Measurements from ENCODE around the gene SRR.

SRR gene

DNA sequence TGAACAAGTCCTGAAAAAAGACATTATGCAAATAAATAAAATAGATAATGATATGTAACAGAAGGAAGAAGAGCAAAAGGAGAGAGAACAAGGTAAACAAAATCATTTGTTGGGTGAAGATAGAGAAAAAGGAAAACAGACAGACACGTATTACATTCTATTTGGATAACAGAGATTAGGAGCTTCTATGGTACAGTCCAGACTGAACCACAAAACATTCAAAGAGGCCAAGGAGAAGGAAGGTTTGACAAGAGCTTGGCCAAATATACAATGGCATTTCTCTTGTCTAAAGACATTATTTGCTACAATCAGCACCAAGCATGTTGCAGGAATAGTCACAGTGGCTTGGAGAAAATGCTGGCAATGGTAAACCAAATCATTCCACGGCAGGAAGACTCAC is 29.3 kb upstream of the SRR start:
- H3K27me3 Mint-ChIP-seq (ENCODE audit: low read depth), result no peaks in the 10 kb centered on the region
- H3K36me3 Mint-ChIP-seq (ENCODE audit: low read depth), result peaks cover 51% of the 10 kb centered on the region
- no peaks in the 10 kb centered on the region for H3K9me3 Mint-ChIP-seq
- peak overlapping the region; percentile 51 for H3K27ac Mint-ChIP-seq
- peak overlapping the region; percentile 3 for H3K4me3 Mint-ChIP-seq
- no peak for DNase-seq (ENCODE audit: low spot score)
- peaks cover 63% of the 10 kb centered on the region for H3K4me1 Mint-ChIP-seq (ENCODE audit: low read depth)

DNA sequence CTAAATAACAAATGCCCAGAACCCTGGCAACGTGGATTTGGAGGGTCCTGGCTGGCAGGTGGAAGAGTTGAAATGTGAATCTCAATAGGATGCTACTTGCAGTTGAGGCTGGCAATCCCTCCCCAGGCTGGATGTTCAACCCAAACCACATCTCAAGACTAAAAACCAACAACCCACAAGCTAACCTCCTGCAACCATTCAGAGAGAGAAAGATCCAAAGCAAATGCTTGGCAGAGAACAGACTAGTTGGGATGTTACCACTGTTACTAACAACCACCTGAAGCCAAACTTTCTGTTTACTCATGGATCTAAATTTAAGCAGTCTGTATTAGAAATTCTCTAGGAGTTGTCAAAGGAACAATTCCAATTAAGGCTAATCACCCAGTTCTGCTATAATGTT is 28.0 kb upstream of the SRR start:
- Mint-ChIP-seq H3K27ac (peak overlapping the region; percentile 80), H3K9me3 (no peaks in the 10 kb centered on the region), H3K36me3 (ENCODE audit: low read depth) (peaks cover 49% of the 10 kb centered on the region), H3K27me3 (ENCODE audit: low read depth) (no peaks in the 10 kb centered on the region), H3K4me1 (ENCODE audit: low read depth) (peaks cover 62% of the 10 kb centered on the region), H3K4me3 (peak overlapping the region; percentile 74)
- DNase-seq (ENCODE audit: low spot score), result no peak

- Mint-ChIP-seq H3K36me3 (ENCODE audit: low read depth) (peaks cover 58% of the 10 kb centered on the region), H3K4me3 (no peak overlapping the region), H3K9me3 (no peaks in the 10 kb centered on the region), H3K27me3 (ENCODE audit: low read depth) (no peaks in the 10 kb centered on the region), H3K27ac (peak overlapping the region; percentile 56), H3K4me1 (ENCODE audit: low read depth) (peaks cover 66% of the 10 kb centered on the region)
- no peak for DNase-seq (ENCODE audit: low spot score)
These were observed 26.1 kb upstream of the SRR start for GRCh38 chr17:2277429-2278170.

DNA sequence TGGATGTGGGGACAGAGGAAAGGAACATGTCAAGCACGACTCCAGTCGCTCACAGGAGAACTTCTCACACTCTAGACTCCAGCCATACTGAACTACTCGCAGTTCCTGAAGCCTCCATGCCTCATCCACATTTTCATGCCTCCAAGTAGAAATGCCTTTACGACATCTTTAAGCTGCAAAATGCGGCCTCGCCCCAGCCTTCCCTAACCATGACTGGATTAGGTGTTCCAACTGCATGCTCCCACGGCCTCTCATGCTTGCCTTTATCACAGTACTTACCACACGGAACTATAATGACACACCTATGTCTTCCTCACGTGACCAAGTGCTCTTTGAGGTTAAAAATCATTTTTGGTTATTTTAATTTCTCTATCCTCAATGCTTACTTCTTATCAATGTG is 24.0 kb upstream of the SRR start:
- DNase-seq (ENCODE audit: low spot score), result no peak
- no peaks in the 10 kb centered on the region for H3K9me3 Mint-ChIP-seq
- no peaks in the 10 kb centered on the region for H3K27me3 Mint-ChIP-seq (ENCODE audit: low read depth)
- peaks cover 62% of the 10 kb centered on the region for H3K36me3 Mint-ChIP-seq (ENCODE audit: low read depth)
- H3K27ac Mint-ChIP-seq, result peak overlapping the region; percentile 81
- peak overlapping the region; percentile 61 for H3K4me3 Mint-ChIP-seq
- peaks cover 65% of the 10 kb centered on the region for H3K4me1 Mint-ChIP-seq (ENCODE audit: low read depth)

- H3K4me1 Mint-ChIP-seq (ENCODE audit: low read depth), result peaks cover 44% of the 10 kb centered on the region
- H3K4me3 Mint-ChIP-seq, result no peak overlapping the region
- peaks cover 57% of the 10 kb centered on the region for H3K36me3 Mint-ChIP-seq (ENCODE audit: low read depth)
- no peaks in the 10 kb centered on the region for H3K27me3 Mint-ChIP-seq (ENCODE audit: low read depth)
- no peak for DNase-seq (ENCODE audit: low spot score)
- H3K27ac Mint-ChIP-seq, result peak overlapping the region; percentile 70
- H3K9me3 Mint-ChIP-seq, result no peaks in the 10 kb centered on the region
These were observed 21.4 kb upstream of the SRR start for GRCh38 chr17:2282297-2282873.

GRCh38 chr17:2283302-2283701 is 20.4 kb upstream of the SRR start:
- DNase-seq (ENCODE audit: low spot score), result no peak
- H3K36me3 Mint-ChIP-seq (ENCODE audit: low read depth), result peaks cover 59% of the 10 kb centered on the region
- H3K4me1 Mint-ChIP-seq (ENCODE audit: low read depth), result peaks cover 39% of the 10 kb centered on the region
- no peaks in the 10 kb centered on the region for H3K27me3 Mint-ChIP-seq (ENCODE audit: low read depth)
- H3K9me3 Mint-ChIP-seq, result no peaks in the 10 kb centered on the region
- H3K4me3 Mint-ChIP-seq, result no peak overlapping the region
- no peak overlapping the region for H3K27ac Mint-ChIP-seq

GRCh38 chr17:2289878-2290478 is 13.8 kb upstream of the SRR start:
- no peaks in the 10 kb centered on the region for H3K27me3 Mint-ChIP-seq (ENCODE audit: low read depth)
- H3K27ac Mint-ChIP-seq, result peak overlapping the region; percentile 33
- peaks cover 46% of the 10 kb centered on the region for H3K36me3 Mint-ChIP-seq (ENCODE audit: low read depth)
- H3K9me3 Mint-ChIP-seq, result no peaks in the 10 kb centered on the region
- H3K4me1 Mint-ChIP-seq (ENCODE audit: low read depth), result peaks cover 1% of the 10 kb centered on the region
- DNase-seq (ENCODE audit: low spot score), result no peak
- no peak overlapping the region for H3K4me3 Mint-ChIP-seq

- Mint-ChIP-seq H3K9me3 (no peaks in the 10 kb centered on the region), H3K27ac (no peak overlapping the region), H3K4me3 (no peak overlapping the region), H3K27me3 (ENCODE audit: low read depth) (no peaks in the 10 kb centered on the region), H3K36me3 (ENCODE audit: low read depth) (peaks cover 50% of the 10 kb centered on the region), H3K4me1 (ENCODE audit: low read depth) (peaks cover 15% of the 10 kb centered on the region)
- no peak for DNase-seq (ENCODE audit: low spot score)
These were observed 11.7 kb upstream of the SRR start for GRCh38 chr17:2292100-2292499.

- peaks cover 24% of the 10 kb centered on the region for H3K4me1 Mint-ChIP-seq (ENCODE audit: low read depth)
These were observed 8.2 kb upstream of the SRR start for GRCh38 chr17:2295575-2295974.

GRCh38 chr17:2297023-2297422 is 6.7 kb upstream of the SRR start:
- Mint-ChIP-seq H3K4me3 (no peak overlapping the region), H3K4me1 (ENCODE audit: low read depth) (peaks cover 31% of the 10 kb centered on the region), H3K36me3 (ENCODE audit: low read depth) (peaks cover 48% of the 10 kb centered on the region), H3K9me3 (no peaks in the 10 kb centered on the region), H3K27me3 (ENCODE audit: low read depth) (no peaks in the 10 kb centered on the region), H3K27ac (no peak overlapping the region)
- DNase-seq (ENCODE audit: low spot score), result no peak

More at GRCh38 chr17:2295575-2295974, 8.2 kb upstream of the SRR start:
- peak overlapping the region; percentile 1 for H3K4me3 Mint-ChIP-seq
- no peaks in the 10 kb centered on the region for H3K9me3 Mint-ChIP-seq
- H3K27ac Mint-ChIP-seq, result peak overlapping the region; percentile 9
- peaks cover 52% of the 10 kb centered on the region for H3K36me3 Mint-ChIP-seq (ENCODE audit: low read depth)
- no peaks in the 10 kb centered on the region for H3K27me3 Mint-ChIP-seq (ENCODE audit: low read depth)
- DNase-seq (ENCODE audit: low spot score), result no peak

GRCh38 chr17:2299136-2299535 is 4.6 kb upstream of the SRR start:
- peaks cover 39% of the 10 kb centered on the region for H3K36me3 Mint-ChIP-seq (ENCODE audit: low read depth)
- peaks cover 35% of the 10 kb centered on the region for H3K4me1 Mint-ChIP-seq (ENCODE audit: low read depth)
- H3K27ac Mint-ChIP-seq, result no peak overlapping the region
- no peak overlapping the region for H3K4me3 Mint-ChIP-seq
- H3K9me3 Mint-ChIP-seq, result no peaks in the 10 kb centered on the region
- no peaks in the 10 kb centered on the region for H3K27me3 Mint-ChIP-seq (ENCODE audit: low read depth)
- DNase-seq (ENCODE audit: low spot score), result no peak

DNA sequence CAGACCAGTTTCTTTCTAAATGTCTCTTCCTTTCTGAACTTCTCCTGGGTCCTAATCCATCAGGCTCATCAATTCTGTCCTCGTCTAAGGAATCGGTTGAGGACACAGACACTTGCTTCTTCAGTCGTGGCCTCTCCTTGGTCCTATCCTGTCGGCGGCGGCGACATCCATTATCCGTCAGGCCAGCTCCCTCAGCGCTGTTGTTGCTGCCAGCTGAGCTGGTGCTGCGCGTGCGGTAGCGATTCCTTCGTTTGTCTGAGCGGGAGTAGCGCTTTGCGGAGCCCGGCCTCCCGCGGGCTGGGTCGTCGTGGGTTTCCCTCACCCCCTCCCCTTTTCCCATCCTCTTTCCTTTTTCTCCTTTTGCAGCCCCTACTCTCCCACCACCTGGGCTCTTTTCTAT is 4.0 kb upstream of the SRR start:
- Mint-ChIP-seq H3K27ac (peak overlapping the region; percentile 48), H3K27me3 (ENCODE audit: low read depth) (no peaks in the 10 kb centered on the region), H3K4me1 (ENCODE audit: low read depth) (peaks cover 34% of the 10 kb centered on the region), H3K9me3 (no peaks in the 10 kb centered on the region), H3K4me3 (no peak overlapping the region), H3K36me3 (ENCODE audit: low read depth) (peaks cover 34% of the 10 kb centered on the region)
- DNase-seq (ENCODE audit: low spot score), result no peak

DNA sequence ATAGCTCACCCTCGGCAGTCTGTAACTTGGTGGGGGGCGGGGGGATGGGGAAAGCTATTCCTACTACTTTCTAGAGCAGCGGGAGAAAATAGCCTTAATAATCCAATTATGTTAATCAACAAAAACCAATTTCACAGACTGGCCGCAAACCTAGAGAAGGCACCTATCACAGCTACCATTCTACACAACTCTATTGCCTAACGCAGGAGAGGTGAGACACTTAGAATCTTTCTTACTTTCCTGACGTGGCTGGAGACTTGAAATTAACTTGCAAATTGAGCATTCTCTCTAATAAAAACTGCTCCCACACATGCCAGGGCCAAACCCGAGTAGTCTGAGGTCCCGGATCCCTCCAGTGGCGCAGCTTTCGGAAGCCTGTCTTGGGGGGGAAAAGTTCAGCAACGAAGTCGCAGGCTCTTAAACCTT is 959 bp upstream of the SRR start:
- DNase-seq (ENCODE audit: low spot score), result no peak
- Mint-ChIP-seq H3K4me3 (peak overlapping the region; percentile 93), H3K27me3 (ENCODE audit: low read depth) (no peaks in the 10 kb centered on the region), H3K4me1 (ENCODE audit: low read depth) (peaks cover 32% of the 10 kb centered on the region), H3K9me3 (no peaks in the 10 kb centered on the region), H3K36me3 (ENCODE audit: low read depth) (peaks cover 27% of the 10 kb centered on the region), H3K27ac (peak overlapping the region; percentile 85)

DNA sequence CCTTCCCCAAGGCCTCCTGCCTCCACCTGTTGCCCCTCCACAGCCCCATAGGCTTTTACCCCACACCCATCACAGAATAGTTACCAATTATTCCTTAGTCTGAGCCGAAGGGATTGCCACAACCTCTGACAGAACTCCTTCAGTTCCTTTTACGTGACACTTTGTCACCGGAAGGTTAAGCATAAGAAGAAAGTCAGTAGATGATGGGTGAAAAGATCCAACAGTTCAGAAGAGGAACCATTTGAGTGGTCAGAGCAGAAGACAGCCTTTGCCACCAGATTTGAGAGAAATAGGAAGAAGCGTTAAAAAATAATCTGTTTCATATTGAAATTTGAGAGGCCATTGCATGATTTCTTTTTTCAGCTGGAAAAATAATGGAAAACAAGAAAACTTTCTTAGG is 1.2 kb downstream of the SRR start:
- Mint-ChIP-seq H3K4me3 (peak overlapping the region; percentile 74), H3K36me3 (ENCODE audit: low read depth) (peaks cover 26% of the 10 kb centered on the region), H3K4me1 (ENCODE audit: low read depth) (peaks cover 36% of the 10 kb centered on the region), H3K27me3 (ENCODE audit: low read depth) (no peaks in the 10 kb centered on the region), H3K9me3 (no peaks in the 10 kb centered on the region), H3K27ac (peak overlapping the region; percentile 21)
- DNase-seq (ENCODE audit: low spot score), result no peak
